Measurements from ENCODE around the gene OR8B2.

The OR8B2 gene

DNA sequence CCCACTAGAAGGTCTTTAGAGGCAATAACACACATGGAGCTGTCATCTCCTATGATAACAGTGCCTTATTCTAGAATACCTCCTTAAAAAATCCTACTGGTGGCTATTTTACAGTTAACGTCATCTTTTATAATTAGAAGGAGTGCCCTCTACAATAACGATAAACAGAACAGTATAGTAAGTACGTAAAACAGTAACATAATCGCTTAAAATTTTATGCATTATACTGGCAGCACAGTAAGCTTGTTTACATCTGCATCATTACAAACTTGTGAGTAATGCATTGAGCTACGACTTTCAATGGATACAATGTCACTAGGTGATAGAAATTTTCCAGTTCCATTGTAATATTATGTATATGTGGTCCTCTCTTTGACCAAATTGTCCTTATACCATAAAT, 40.0 kb downstream of the OR8B2 start:
- TF ChIP-seq GATA2 (IDR thresholded peaks at IDR 0.05; ENCODE audit: low read depth, low read length), result no peak
- TF ChIP-seq GATA3 (IDR thresholded peaks at IDR 0.05; ENCODE audit: low read depth, low read length), result no peak

- no peak for TF ChIP-seq GATA2 (IDR thresholded peaks at IDR 0.05; ENCODE audit: low read depth, low read length)
- TF ChIP-seq GATA3 (IDR thresholded peaks at IDR 0.05; ENCODE audit: low read depth, low read length), result no peak
Measured at GRCh38 chr11:124340142-124340447, 44.2 kb downstream of the OR8B2 start.

DNA sequence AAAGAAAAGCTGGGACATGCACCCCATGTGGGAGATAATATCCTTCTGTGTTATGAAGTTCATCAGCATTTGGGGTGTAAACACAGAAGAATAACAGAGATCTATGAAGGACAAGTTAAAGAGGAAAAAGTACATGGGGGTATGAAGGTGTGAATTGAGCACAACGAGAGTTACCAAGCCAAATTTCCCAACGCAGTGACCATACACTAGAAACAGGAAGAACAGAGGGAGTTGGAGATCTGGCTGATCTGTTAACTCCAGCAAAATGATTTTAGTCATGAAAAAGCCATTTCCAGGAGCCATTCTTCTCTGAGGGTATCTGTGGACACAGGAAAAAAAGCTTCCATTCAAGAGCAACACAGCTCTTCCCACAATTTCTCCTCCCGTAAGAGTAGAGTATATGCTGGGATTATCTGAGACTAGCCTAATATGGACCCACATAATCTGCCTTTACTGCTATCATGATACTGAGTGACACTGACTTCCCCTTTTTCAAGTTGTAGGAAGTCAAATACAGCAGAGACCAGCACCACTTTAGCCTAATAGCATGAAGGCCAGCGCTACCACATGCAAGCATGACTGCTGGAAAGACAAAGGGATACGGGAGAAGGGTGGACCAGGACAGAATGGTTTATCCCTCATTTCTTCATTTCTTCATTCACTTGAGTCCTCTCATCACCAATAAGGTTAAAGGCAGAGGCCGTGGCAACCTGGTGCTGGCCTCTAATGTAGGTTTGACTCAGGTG, 44.7 kb downstream of the OR8B2 start:
- TF ChIP-seq GATA3 (IDR thresholded peaks at IDR 0.05; ENCODE audit: low read depth, low read length) (no peak), GATA2 (IDR thresholded peaks at IDR 0.05; ENCODE audit: low read depth, low read length) (no peak)

Measured in SH-SY5Y (cell line).